Chondrocyte (in vitro differentiated cells): Measurements from ENCODE around the gene ASB3. TPM values are rescaled to one million over a fixed set of nuclear protein-coding genes. Genes with fewer than 3 reads are reported as not detected.

Experiments
- DNase-seq: peaks from one replicate; pipeline ENCODE4 v3.0.0; 2021; ENCODE audit warnings: mixed read lengths, low spot score
- H3K27ac Mint-ChIP-seq: one replicate; pipeline ENCODE4 v1.8.0; 2021; ENCODE audit warnings: mild to moderate bottlenecking, moderate library complexity, mixed read lengths; ENCODE audit not compliant: unreplicated experiment
- H3K27me3 Mint-ChIP-seq: 2 replicates; pipeline ENCODE4 v1.8.0; 2021; ENCODE audit warnings: low read depth, mixed read lengths
- H3K36me3 Mint-ChIP-seq: 2 replicates; pipeline ENCODE4 v1.8.0; 2021; ENCODE audit warnings: low read depth, mixed read lengths
- H3K4me1 Mint-ChIP-seq: 2 replicates; pipeline ENCODE4 v1.8.0; 2021; ENCODE audit warnings: low read depth, mild to moderate bottlenecking, mixed read lengths
- H3K4me3 Mint-ChIP-seq: one replicate; pipeline ENCODE4 v1.8.0; 2021; ENCODE audit warnings: mild to moderate bottlenecking, moderate library complexity, mixed read lengths; ENCODE audit not compliant: unreplicated experiment
- H3K9me3 Mint-ChIP-seq: 2 replicates; pipeline ENCODE4 v1.8.0; 2021; ENCODE audit warnings: low read depth, mixed read lengths
- total RNA-seq: library from RNA; stranded (reverse); gene quantifications from 3 replicates; pipeline ENCODE4 v1.2.1, GENCODE V29; 2021
- TF ChIP-seq, protein P1 (sequence below): fragments of 200-600 bp; sonication (generic); IDR thresholded peaks from 2 replicates; pipeline ENCODE4 v1.5.0; 2021; ENCODE audit warnings: antibody characterized with exemption, mild to moderate bottlenecking, moderate library complexity

Gene ASB3
- total RNA-seq, 1 donor from 2014 or later, result 20.9 TPM

- DNase-seq, result no peak
- Mint-ChIP-seq H3K27ac (peak overlapping the region; percentile 82), H3K27me3 (no peaks in the 10 kb centered on the region), H3K36me3 (no peaks in the 10 kb centered on the region), H3K4me3 (peak overlapping the region; percentile 14), H3K4me1 (peaks cover 76% of the 10 kb centered on the region), H3K9me3 (peaks cover 3% of the 10 kb centered on the region)
- TF ChIP-seq, protein P1, sequence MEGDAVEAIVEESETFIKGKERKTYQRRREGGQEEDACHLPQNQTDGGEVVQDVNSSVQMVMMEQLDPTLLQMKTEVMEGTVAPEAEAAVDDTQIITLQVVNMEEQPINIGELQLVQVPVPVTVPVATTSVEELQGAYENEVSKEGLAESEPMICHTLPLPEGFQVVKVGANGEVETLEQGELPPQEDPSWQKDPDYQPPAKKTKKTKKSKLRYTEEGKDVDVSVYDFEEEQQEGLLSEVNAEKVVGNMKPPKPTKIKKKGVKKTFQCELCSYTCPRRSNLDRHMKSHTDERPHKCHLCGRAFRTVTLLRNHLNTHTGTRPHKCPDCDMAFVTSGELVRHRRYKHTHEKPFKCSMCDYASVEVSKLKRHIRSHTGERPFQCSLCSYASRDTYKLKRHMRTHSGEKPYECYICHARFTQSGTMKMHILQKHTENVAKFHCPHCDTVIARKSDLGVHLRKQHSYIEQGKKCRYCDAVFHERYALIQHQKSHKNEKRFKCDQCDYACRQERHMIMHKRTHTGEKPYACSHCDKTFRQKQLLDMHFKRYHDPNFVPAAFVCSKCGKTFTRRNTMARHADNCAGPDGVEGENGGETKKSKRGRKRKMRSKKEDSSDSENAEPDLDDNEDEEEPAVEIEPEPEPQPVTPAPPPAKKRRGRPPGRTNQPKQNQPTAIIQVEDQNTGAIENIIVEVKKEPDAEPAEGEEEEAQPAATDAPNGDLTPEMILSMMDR, result no peak
Measured at GRCh38 chr2:53632714-53633113, 154.0 kb downstream of the ASB3 start.

- no peak overlapping the region for H3K4me3 Mint-ChIP-seq
- TF ChIP-seq, protein P1, result no peak
- no peaks in the 10 kb centered on the region for H3K36me3 Mint-ChIP-seq
- peaks cover 69% of the 10 kb centered on the region for H3K4me1 Mint-ChIP-seq
- DNase-seq, result no peak
- H3K27ac Mint-ChIP-seq, result no peak overlapping the region
- no peaks in the 10 kb centered on the region for H3K27me3 Mint-ChIP-seq
- peaks cover 3% of the 10 kb centered on the region for H3K9me3 Mint-ChIP-seq
Measured at GRCh38 chr2:53632126-53632460, 154.7 kb downstream of the ASB3 start.

- no peak overlapping the region for H3K4me3 Mint-ChIP-seq
- H3K27ac Mint-ChIP-seq, result no peak overlapping the region
- no peak for DNase-seq
- H3K36me3 Mint-ChIP-seq, result no peaks in the 10 kb centered on the region
- H3K9me3 Mint-ChIP-seq, result peaks cover 3% of the 10 kb centered on the region
- H3K4me1 Mint-ChIP-seq, result peaks cover 64% of the 10 kb centered on the region
- no peaks in the 10 kb centered on the region for H3K27me3 Mint-ChIP-seq
- TF ChIP-seq, protein P1, result no peak
Measured at GRCh38 chr2:53631313-53632125, 155.2 kb downstream of the ASB3 start.

DNA sequence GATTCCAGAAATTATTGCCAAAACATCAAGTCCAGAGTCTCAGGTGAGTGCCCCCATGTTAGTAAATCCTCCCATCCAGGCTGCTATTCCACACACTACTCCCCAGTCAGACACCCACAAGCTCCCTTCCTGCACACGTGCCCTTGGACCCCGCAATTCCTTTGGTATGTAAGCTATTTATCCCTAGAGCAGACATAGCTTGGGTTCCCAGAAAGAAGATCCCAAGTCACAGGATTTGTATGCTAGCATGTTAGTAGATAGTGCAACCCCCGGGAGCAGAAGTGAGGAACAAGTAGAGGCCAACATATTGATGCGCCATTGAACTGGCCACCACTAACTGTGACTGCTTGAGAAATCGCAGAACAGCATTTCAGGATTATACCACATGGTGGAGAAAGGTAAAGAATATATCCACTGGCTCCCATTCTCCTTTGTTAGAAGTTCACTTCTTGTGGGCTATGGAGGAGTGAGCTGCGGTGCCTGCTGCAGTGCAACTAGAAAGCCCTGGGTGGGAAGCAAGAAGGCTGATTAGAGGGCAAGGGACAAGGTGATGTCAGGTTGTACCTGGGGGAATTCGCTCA, 156.6 kb downstream of the ASB3 start:
- peaks cover 3% of the 10 kb centered on the region for H3K9me3 Mint-ChIP-seq
- H3K36me3 Mint-ChIP-seq, result no peaks in the 10 kb centered on the region
- no peaks in the 10 kb centered on the region for H3K27me3 Mint-ChIP-seq
- DNase-seq, result no peak
- H3K27ac Mint-ChIP-seq, result peak overlapping the region; percentile 28
- no peak overlapping the region for H3K4me3 Mint-ChIP-seq
- TF ChIP-seq, protein P1, result no peak
- H3K4me1 Mint-ChIP-seq, result peaks cover 50% of the 10 kb centered on the region

GRCh38 chr2:53629501-53629900, 157.3 kb downstream of the ASB3 start:
- Mint-ChIP-seq H3K9me3 (peaks cover 3% of the 10 kb centered on the region), H3K4me1 (peaks cover 45% of the 10 kb centered on the region), H3K27me3 (no peaks in the 10 kb centered on the region), H3K4me3 (no peak overlapping the region), H3K27ac (no peak overlapping the region), H3K36me3 (no peaks in the 10 kb centered on the region)
- TF ChIP-seq, protein P1, result no peak
- no peak for DNase-seq
